Activated CD4-positive, alpha-beta memory T cell treated with anti-CD3 and anti-CD28 coated beads for 36 hours (primary cell): ENCODE data around the gene SCARF2. TPM values are rescaled to one million over a fixed set of nuclear protein-coding genes. Genes with fewer than 3 reads are reported as not detected.
A peak's percentile ranks its signal among the peaks of the same experiment; 100 is the strongest.
"Not testable (repeated sequence)": the region's sequence is repeated elsewhere in the genome, so short reads cannot be mapped to it uniquely, and the experiment has no call there.

Source experiments
- CTCF ChIA-PET: fragments of 350-600 bp; sonication (Branson Sonifier 250); formaldehyde crosslinking; loops from one replicate; lab custom pipeline; 2021; ENCODE audit warnings: antibody characterized with exemption, inconsistent platforms; lab: Charles Lee
- POLR2A ChIA-PET: fragments of 350-600 bp; sonication (Branson Sonifier 250); formaldehyde crosslinking; loops from one replicate; lab custom pipeline; 2021; ENCODE audit warnings: antibody characterized with exemption; lab: Charles Lee
- DNase-seq: peaks from one replicate; pipeline ENCODE4 v3.0.0-alpha.2; 2020
- H3K27ac Mint-ChIP-seq: one replicate; pipeline ENCODE4 v1.8.0; 2021; ENCODE audit warnings: mixed read lengths
- H3K27me3 Mint-ChIP-seq: one replicate; pipeline ENCODE4 v1.8.0; 2021; ENCODE audit warnings: mixed read lengths
- H3K36me3 Mint-ChIP-seq: one replicate; pipeline ENCODE4 v1.8.0; 2021; ENCODE audit warnings: mixed read lengths
- H3K4me1 Mint-ChIP-seq: one replicate; pipeline ENCODE4 v1.8.0; 2021; ENCODE audit warnings: low read depth, mixed read lengths
- H3K4me3 Mint-ChIP-seq: one replicate; pipeline ENCODE4 v1.8.0; 2021; ENCODE audit warnings: mild to moderate bottlenecking, mixed read lengths
- H3K9me3 Mint-ChIP-seq: one replicate; pipeline ENCODE4 v1.8.0; 2021; ENCODE audit warnings: mixed read lengths
- intact Hi-C: fragments of 100-400 bp; cut with micrococcal nuclease; formaldehyde crosslinking; loops from one replicate; pipeline ENCODE4 v1.15.1; 2023
- total RNA-seq, 2 experiments: library from RNA; stranded (reverse); gene quantifications; one replicate each; pipeline ENCODE4 v1.2.3, GENCODE V29; 2021

SCARF2 gene
- total RNA-seq, 2 experiments from 2014 or later, result 0.43 to 0.70 TPM

DNA sequence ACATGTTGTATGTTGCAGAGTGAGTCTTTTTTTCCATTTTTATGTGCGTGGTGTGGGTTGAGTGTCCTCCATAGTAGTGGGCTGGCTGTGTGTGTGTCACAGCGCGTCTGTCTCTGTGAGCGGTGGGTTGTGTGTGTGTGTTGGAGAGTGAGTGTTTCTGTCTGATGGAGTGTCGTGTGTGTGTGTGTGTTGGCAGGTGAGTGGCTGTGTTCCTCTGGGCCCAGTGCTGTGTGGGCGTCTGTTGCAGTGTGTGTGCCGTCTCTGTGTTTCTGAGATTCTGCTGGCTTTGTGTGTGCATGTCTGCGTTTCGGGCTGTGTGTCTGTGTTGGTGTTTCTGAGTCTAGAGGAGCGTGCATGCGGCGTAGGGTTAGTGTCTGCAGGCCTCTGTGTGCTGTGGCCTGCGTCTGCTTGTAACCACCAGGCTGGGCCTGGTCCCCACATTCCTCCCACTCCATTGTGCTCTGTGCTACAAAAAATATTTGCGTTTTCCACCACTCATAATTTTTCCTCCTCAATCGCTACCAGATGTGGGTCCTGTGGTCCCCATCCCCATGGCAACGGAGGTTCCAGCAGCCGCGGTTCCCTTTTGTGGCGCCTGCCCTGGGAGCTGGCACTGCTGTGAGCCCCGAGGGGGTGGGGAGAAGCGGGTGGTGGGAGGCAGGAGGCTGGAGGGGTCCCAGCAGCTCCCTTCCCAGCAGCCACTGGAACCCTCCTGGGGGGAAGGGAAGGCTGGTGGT is 15.2 kb downstream of the SCARF2 start:
- no peak for DNase-seq
- intact Hi-C loops, result no loop called here
- H3K27ac Mint-ChIP-seq, result no peak overlapping the region
- no peaks in the 10 kb centered on the region for H3K36me3 Mint-ChIP-seq
- no peak overlapping the region for H3K4me3 Mint-ChIP-seq
- no peaks in the 10 kb centered on the region for H3K9me3 Mint-ChIP-seq
- POLR2A ChIA-PET, result interaction anchor here (1.2 kb wide), 1 partner anchor 85 kb away, joined by 3 read pairs; the partner anchor contains the start of gene MED15
- CTCF ChIA-PET, result interaction anchor here (1.1 to 2.7 kb wide), 2 partner anchors 32 to 34 kb away, joined by 3 to 6 read pairs; no protein-coding TSS in a partner anchor
- peaks cover 2% of the 10 kb centered on the region for H3K4me1 Mint-ChIP-seq
- peaks cover 10% of the 10 kb centered on the region for H3K27me3 Mint-ChIP-seq

DNA sequence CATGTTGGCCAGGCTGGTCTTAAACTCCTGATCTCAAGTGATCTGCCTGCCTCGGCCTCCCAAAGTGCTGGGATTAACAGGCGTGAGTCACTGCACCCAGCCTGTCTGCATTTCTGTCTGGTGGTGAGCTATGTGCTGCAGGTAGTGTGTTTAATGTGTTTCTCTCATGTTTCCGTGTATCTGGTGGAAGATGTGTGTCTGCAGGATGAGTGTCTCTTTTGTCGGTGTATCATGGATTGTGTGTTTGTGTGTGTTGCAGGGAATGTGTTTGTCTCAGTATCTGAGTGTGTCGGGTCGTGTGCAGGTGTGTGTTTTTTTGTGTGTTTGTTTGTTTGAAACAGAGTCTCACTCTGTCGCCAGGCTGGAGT is 16.1 kb downstream of the SCARF2 start:
- DNase-seq, result no peak
- H3K9me3 Mint-ChIP-seq, result no peaks in the 10 kb centered on the region
- no peaks in the 10 kb centered on the region for H3K36me3 Mint-ChIP-seq
- no peak overlapping the region for H3K4me3 Mint-ChIP-seq
- no peak overlapping the region for H3K27ac Mint-ChIP-seq
- ChIA-PET CTCF (interaction anchor here (1.1 kb wide), 1 partner anchor 35 kb away, joined by 3 read pairs; no protein-coding TSS in a partner anchor), POLR2A (no interaction called here)
- intact Hi-C loops, result no loop called here
- peaks cover 2% of the 10 kb centered on the region for H3K4me1 Mint-ChIP-seq
- H3K27me3 Mint-ChIP-seq, result peaks cover 4% of the 10 kb centered on the region

DNA sequence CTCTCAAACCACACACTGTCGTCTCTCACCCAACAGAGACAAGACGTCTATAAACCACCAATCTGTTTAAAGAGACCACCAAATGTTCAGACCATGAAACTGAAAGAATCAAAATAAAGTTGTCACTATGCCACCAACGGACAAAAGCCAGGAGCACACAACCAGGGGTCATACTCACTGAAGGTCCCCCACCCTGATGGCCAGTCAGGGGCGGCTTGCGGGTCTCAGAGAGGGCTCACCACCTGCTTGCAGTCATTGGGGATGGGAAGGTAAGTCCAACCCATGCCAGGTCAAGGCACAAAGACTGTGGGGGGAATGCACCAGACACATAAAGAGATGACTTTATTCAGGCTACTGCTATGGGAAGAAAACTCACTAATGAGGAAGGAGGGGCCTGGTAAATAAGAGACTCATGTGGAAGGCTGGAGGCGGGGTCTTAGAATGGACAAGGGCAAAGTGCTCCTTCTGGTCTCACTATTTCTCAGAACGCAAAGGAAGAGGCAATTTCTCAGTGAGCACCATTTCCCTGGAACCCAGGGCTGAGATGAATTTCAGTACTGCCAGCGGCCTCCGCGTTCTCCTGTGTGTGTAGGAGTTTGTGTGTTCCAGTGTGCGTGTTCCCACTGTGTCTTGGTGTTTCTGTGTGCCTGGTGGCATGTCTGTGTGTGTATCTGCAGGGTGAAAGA is 17.3 kb downstream of the SCARF2 start:
- peaks cover 7% of the 10 kb centered on the region for H3K27me3 Mint-ChIP-seq
- no peaks in the 10 kb centered on the region for H3K9me3 Mint-ChIP-seq
- no peaks in the 10 kb centered on the region for H3K36me3 Mint-ChIP-seq
- ChIA-PET POLR2A (no interaction called here), CTCF (interaction anchor here (3.0 kb wide), 2 partner anchors 14 to 35 kb away, joined by 15 to 92 read pairs; no protein-coding TSS in a partner anchor)
- H3K4me3 Mint-ChIP-seq, result no peak overlapping the region
- no peak overlapping the region for H3K27ac Mint-ChIP-seq
- peaks cover 2% of the 10 kb centered on the region for H3K4me1 Mint-ChIP-seq
- DNase-seq, result no peak
- intact Hi-C loops, result no loop called here

DNA sequence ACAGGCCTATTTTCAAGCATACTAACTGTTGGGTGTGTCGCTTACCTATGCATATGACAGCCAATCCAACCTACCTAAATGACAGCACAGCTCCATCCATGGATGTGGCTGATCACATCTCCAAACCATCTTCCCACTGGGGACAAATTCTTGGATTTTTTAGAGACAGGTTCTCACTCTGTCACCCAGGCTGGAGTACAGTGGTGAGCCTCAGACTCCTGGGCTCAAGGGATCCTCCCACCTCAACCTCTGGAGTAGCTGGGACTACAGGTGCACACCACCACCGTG is 18.0 kb downstream of the SCARF2 start:
- POLR2A ChIA-PET, result no interaction called here
- Mint-ChIP-seq H3K4me3 (no peak overlapping the region), H3K27ac (no peak overlapping the region), H3K36me3 (no peaks in the 10 kb centered on the region), H3K9me3 (no peaks in the 10 kb centered on the region), H3K27me3 (peaks cover 5% of the 10 kb centered on the region), H3K4me1 (peaks cover 2% of the 10 kb centered on the region)
- CTCF ChIA-PET, result interaction anchor here (1.3 to 3.0 kb wide), 7 partner anchors 10 to 151 kb away, joined by 3 to 92 read pairs (median 17); no protein-coding TSS in a partner anchor
- no peak for DNase-seq
- intact Hi-C loops, result loop anchor here (2.0 to 5.0 kb wide), 3 partner anchors 151 to 323 kb away; no protein-coding TSS in a partner anchor

DNA sequence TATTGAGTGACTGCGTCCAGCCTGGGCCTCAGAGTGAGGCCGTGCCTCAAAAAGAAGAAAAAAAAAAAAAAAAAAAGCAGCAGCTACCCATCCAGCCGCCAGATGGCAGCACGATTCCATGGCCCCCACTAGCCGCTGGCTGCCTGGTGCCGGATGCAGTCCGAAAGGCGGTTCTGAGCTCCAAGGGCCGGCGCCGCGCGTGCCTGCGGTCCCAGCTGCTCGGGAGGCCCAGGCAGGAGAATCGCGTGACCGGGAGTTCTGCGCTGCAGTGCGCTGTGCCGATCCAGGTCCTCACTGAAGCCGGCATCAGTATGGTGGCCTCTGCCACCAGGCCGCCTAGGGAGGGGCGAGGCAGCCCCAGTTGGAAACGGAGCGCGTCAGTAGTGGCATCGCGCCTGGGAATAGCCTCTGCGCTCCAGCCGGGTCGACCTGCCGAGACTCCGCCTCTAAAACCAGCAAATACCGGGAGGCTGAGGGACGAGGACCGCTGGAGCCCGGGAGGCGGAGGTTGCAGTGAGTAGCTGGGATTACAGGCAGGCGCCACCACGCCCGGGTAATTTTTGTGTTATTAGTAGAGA is 19.3 kb downstream of the SCARF2 start:
- Mint-ChIP-seq H3K27ac (no peak overlapping the region), H3K9me3 (no peaks in the 10 kb centered on the region), H3K4me3 (peak overlapping the region; percentile 40), H3K4me1 (peaks cover 2% of the 10 kb centered on the region), H3K36me3 (no peaks in the 10 kb centered on the region), H3K27me3 (peaks cover 3% of the 10 kb centered on the region)
- peak; percentile 77 for DNase-seq
- CTCF ChIA-PET, result interaction anchor here (0.6 to 3.1 kb wide), 36 partner anchors 10 to 406 kb away, joined by 3 to 92 read pairs (median 4); partner anchors contain the start of gene ZNF74
- intact Hi-C loops, result loop anchor here (1.0 to 5.0 kb wide), 5 partner anchors 38 to 324 kb away; no protein-coding TSS in a partner anchor
- POLR2A ChIA-PET, result interaction anchor here (0.6 to 1.1 kb wide), 2 partner anchors 38 to 149 kb away, joined by 3 to 4 read pairs; no protein-coding TSS in a partner anchor

DNA sequence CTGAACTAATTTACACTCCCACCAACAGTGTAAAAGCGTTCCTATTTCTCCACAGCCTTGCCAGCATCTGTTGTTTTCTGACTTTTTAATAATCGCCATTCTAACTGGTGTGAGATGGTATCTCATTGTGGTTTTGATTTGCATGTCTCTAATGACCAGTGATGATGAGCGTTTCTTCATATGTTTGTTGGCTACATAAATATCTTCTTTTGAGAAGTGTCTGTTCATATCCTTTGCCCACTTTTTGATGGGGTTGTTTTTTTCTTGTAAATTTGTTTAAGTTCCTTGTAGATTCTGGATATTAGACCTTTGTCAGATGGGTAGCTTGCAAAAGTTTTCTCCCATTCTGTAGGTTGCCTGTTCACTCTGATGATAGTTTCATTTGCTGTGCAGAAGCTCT is 21.9 kb downstream of the SCARF2 start:
- H3K27me3 Mint-ChIP-seq, H3K4me1 Mint-ChIP-seq, H3K27ac Mint-ChIP-seq, H3K9me3 Mint-ChIP-seq, H3K36me3 Mint-ChIP-seq, H3K4me3 Mint-ChIP-seq, DNase-seq, POLR2A ChIA-PET: not testable (repeated sequence)
- intact Hi-C loops, result loop anchor here (5.0 kb wide), 2 partner anchors 287 to 327 kb away; no protein-coding TSS in a partner anchor
- CTCF ChIA-PET, result interaction anchor here (1.8 to 2.0 kb wide), 2 partner anchors 40 to 83 kb away, joined by 4 to 10 read pairs; no protein-coding TSS in a partner anchor

DNA sequence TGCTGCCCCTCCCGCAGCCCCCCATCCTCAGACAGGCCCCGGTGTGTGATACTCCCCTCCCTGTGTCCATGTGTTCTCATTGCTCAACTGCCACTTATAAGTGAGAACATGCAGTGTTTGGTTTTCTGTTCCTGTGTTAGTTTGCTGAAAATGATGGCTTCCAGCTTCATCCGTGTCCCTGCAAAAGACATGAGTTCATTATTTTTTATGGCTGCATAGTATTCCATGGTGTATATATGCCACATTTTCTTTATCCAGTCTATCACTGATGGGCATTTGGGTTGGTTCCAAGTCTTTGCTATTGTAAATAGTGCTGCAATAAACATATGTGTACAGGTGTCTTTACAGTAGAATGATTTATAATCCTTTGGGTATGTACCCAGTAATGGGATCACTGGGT is 22.4 kb downstream of the SCARF2 start:
- H3K36me3 Mint-ChIP-seq, H3K4me3 Mint-ChIP-seq, POLR2A ChIA-PET, H3K4me1 Mint-ChIP-seq, H3K27me3 Mint-ChIP-seq, H3K9me3 Mint-ChIP-seq, H3K27ac Mint-ChIP-seq, DNase-seq: not testable (repeated sequence)
- intact Hi-C loops, result loop anchor here (5.0 kb wide), 2 partner anchors 287 to 327 kb away; no protein-coding TSS in a partner anchor
- CTCF ChIA-PET, result interaction anchor here (1.8 to 2.0 kb wide), 2 partner anchors 41 to 84 kb away, joined by 4 to 10 read pairs; no protein-coding TSS in a partner anchor

DNA sequence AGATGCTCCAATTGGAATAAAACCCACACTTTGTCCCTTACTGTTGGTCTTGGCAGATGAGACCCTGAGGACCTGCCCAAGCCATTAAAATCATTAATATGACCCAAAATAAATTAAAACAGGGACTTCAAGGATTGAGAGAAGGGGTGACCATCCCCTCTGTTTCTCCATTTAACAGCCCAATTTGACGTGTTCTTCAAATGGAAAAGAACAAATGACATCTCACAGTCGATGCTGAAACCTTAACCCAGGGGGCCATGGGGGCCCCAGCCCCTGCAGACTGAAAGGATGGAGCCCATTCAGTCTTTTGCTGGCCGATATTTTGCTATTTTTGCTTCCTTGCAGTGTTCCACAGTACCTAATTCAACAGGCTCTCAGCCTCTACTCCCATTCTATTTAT is 23.2 kb downstream of the SCARF2 start:
- intact Hi-C loops, result no loop called here
- Mint-ChIP-seq H3K36me3 (no peaks in the 10 kb centered on the region), H3K4me1 (peaks cover 2% of the 10 kb centered on the region), H3K9me3 (no peaks in the 10 kb centered on the region), H3K27ac (no peak overlapping the region), H3K4me3 (no peak overlapping the region), H3K27me3 (peaks cover 3% of the 10 kb centered on the region)
- DNase-seq, result no peak
- ChIA-PET POLR2A (no interaction called here), CTCF (no interaction called here)

DNA sequence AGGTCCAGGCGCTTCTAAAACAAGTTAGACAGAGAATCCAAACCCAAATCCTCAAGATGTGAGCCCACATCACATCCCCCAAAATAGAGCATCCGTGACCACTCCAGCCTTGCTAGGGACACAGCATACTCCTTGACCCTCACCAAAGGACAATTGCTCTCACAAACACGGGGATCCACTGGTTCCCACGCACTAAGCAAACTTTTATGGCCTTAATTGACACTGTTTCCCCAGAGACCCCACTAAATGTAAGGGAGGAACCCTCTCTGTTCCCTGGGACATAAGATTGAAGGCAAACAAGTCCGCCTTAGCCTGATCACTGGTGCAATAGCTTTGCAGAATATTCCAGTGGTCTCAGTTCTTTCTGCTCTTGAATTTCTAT is 23.6 kb downstream of the SCARF2 start:
- H3K36me3 Mint-ChIP-seq, result no peaks in the 10 kb centered on the region
- CTCF ChIA-PET, result no interaction called here
- no peak overlapping the region for H3K27ac Mint-ChIP-seq
- no peak overlapping the region for H3K4me3 Mint-ChIP-seq
- POLR2A ChIA-PET, result no interaction called here
- intact Hi-C loops, result no loop called here
- DNase-seq, result no peak
- H3K4me1 Mint-ChIP-seq, result peaks cover 2% of the 10 kb centered on the region
- H3K27me3 Mint-ChIP-seq, result peaks cover 3% of the 10 kb centered on the region
- H3K9me3 Mint-ChIP-seq, result no peaks in the 10 kb centered on the region

DNA sequence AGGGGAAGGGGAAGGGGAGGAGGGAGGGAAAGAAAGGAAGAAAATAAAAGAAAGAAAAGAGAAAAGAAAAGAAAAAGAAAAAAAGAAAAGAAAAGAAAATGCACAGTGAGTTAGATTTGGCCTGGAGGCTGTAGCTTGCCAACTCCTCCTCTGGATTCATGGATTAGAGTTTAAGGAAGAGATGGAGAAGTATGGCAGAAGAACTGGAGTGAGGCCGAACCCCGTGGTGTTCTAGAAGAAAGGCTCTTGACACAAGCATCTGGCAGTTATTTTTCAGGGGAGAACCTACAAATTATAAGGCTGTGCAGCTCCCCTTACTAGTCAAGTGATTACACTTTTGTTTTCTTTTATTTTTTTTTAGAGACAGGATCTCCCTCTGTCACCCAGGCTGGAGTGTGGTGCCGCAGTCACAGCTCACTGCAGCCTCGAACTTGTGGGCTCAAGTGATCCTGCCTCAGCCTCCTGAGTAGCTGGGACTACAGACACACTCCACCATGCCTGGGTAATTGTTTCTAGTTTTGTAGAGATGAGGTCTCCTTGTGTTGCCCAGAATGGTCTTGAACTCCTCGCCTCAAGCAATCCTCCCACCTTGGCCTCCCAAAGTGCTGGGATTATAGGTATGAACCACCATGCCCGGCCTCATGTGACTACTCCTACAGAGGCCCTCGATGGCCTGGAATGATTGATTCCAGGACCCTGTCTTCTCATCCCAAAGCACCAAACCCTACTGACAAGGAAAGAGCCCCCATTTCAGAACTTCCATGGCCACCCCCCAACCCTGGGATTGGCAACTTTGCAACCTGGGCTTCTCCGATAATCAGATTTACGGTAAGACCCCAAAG is 24.2 kb downstream of the SCARF2 start:
- H3K36me3 Mint-ChIP-seq, result no peaks in the 10 kb centered on the region
- CTCF ChIA-PET, result no interaction called here
- peaks cover 1% of the 10 kb centered on the region for H3K4me1 Mint-ChIP-seq
- H3K27ac Mint-ChIP-seq, result no peak overlapping the region
- H3K4me3 Mint-ChIP-seq, result no peak overlapping the region
- no peaks in the 10 kb centered on the region for H3K9me3 Mint-ChIP-seq
- peaks cover 3% of the 10 kb centered on the region for H3K27me3 Mint-ChIP-seq
- no peak for DNase-seq
- intact Hi-C loops, result no loop called here
- POLR2A ChIA-PET, result no interaction called here

DNA sequence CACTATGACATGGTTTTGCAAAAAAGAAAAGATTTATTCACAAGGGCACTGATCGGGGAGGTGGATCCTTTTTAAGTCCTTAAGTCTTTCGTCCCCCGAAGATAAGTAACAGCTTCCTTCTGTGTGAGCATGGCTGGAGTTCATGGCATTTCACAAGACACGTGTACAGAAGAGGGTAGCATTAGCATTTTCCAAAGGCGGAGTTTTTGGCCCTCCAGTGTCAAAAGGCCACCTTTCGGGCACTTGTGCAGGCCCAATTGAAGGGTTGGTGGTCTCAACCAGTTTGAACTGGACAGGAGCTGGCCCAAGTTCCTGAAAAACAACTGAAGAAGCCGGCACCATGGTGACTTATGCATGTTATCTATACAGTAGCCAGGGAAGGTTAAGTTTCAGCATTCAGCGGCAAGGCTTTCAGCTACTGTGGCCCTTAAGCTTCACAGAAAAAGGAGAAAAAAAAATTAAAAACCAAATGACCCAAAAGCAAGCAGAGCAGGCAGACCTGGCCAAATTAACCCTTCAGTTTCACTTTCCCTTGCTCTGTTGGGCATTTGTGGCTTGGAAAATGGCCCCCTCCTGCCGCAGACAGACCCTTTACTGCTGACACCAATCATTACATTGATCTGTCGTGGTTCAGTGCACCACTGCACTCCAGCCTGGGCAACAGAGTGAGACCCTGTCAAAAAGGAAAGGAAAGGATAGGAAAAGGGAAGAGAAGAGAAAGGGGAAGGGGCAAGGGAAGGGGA is 25.0 kb downstream of the SCARF2 start:
- ChIA-PET POLR2A (no interaction called here), CTCF (no interaction called here)
- Mint-ChIP-seq H3K9me3 (no peaks in the 10 kb centered on the region), H3K27ac (no peak overlapping the region), H3K36me3 (no peaks in the 10 kb centered on the region), H3K27me3 (peaks cover 3% of the 10 kb centered on the region), H3K4me1 (no peaks in the 10 kb centered on the region), H3K4me3 (no peak overlapping the region)
- DNase-seq, result no peak
- intact Hi-C loops, result no loop called here
